ENCODE data around the gene HNRNPUL1.

HNRNPUL1 gene

DNA sequence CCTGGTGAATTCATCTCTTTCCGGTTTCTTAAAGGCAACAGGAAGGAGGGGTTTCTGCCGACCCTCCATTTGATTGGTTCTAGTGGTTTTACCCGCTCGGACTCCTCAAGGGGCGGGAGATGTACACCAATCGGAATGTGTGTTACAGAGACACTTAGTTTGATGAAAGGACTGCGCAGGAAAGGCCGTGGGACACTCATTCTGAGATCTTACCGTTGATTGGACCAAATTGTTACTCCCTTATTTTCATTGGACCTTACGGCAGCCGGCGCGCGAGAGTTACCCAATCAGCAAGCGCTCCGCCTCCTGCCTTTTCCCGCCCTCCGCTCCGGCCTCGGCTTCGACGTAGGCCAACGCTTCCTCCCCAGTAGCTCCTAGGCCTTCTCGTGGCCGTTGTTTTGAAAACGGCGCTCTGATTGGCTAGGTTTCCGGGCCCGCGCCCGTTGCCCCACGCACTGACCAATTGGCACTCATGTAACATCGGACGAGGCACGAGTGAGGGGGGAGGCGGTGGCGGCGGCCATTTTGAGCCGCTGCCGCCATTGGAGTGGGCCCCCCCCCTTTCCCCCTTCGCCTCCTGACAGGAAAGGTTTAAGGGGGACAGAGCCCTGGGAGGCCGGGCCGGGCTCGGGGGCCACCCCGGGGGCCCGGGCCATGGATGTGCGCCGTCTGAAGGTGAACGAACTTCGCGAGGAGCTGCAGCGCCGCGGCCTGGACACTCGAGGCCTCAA, at the start of gene HNRNPUL1:
Gene HNRNPUL1 (plus strand): TSS at position 523 of the 731 bp plus-strand sequence. CDS start 132 bp downstream, at position 655.
- peaks cover 41% of the 10 kb centered on the region for H3K36me3 Mint-ChIP-seq (ENCODE audit: low read depth)
- H3K27ac Mint-ChIP-seq: peak within 1 kb of the TSS; percentile 100
- peak within 1 kb of the TSS; percentile 99 for H3K4me3 Mint-ChIP-seq
- peaks cover 4% of the 10 kb centered on the region for H3K27me3 Mint-ChIP-seq
- H3K9me3 Mint-ChIP-seq: no peaks in the 10 kb centered on the region
- peaks cover 50% of the 10 kb centered on the region for H3K4me1 Mint-ChIP-seq (ENCODE audit: low read depth)

DNA sequence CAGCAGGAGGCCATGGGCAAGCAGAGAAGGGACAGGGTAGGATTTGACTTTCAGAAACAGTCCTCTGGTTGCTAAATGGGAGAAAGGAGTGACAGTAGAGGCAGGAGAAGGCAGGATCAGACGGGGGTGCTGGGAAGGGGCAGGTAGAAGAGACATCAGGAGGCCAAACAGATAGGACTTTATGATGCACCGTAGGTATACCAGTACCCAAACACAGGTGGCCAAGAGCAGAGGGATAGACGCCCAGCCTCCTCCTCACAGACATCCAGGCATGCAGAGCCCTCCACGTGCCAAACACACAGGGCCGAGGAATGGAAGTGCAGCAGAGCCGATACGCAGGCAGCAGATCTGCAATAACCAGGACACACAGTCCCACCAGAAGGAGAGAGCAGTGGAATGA, 46.4 kb upstream of the HNRNPUL1 start:
- H3K4me1 Mint-ChIP-seq (ENCODE audit: low read depth): peaks cover 4% of the 10 kb centered on the region
- no peaks in the 10 kb centered on the region for H3K36me3 Mint-ChIP-seq (ENCODE audit: low read depth)
- peaks cover 42% of the 10 kb centered on the region for H3K27me3 Mint-ChIP-seq
- H3K4me3 Mint-ChIP-seq: no peak overlapping the region
- H3K27ac Mint-ChIP-seq: no peak overlapping the region
- H3K9me3 Mint-ChIP-seq: no peaks in the 10 kb centered on the region

DNA sequence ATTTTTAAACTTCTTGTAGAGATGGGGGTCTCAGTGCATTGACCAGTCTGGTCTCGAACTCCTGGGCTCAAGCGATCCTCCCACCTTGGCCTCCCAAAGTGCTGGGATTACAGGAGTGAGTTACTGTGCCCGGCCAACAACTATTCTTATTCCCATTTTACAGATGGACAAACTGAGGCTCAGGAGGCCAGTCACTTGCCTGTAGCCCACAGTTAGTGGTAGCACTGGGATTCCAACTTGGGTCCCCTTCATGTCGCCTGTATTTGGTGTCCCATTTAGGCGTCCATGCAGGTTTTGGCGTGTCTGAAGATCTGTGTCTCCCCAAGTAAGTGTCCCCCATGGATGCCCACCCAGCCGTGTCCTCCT, 45.9 kb upstream of the HNRNPUL1 start:
- H3K9me3 Mint-ChIP-seq: no peaks in the 10 kb centered on the region
- H3K27me3 Mint-ChIP-seq: peaks cover 42% of the 10 kb centered on the region
- H3K27ac Mint-ChIP-seq: no peak overlapping the region
- no peak overlapping the region for H3K4me3 Mint-ChIP-seq
- no peaks in the 10 kb centered on the region for H3K36me3 Mint-ChIP-seq (ENCODE audit: low read depth)
- H3K4me1 Mint-ChIP-seq (ENCODE audit: low read depth): peaks cover 5% of the 10 kb centered on the region

DNA sequence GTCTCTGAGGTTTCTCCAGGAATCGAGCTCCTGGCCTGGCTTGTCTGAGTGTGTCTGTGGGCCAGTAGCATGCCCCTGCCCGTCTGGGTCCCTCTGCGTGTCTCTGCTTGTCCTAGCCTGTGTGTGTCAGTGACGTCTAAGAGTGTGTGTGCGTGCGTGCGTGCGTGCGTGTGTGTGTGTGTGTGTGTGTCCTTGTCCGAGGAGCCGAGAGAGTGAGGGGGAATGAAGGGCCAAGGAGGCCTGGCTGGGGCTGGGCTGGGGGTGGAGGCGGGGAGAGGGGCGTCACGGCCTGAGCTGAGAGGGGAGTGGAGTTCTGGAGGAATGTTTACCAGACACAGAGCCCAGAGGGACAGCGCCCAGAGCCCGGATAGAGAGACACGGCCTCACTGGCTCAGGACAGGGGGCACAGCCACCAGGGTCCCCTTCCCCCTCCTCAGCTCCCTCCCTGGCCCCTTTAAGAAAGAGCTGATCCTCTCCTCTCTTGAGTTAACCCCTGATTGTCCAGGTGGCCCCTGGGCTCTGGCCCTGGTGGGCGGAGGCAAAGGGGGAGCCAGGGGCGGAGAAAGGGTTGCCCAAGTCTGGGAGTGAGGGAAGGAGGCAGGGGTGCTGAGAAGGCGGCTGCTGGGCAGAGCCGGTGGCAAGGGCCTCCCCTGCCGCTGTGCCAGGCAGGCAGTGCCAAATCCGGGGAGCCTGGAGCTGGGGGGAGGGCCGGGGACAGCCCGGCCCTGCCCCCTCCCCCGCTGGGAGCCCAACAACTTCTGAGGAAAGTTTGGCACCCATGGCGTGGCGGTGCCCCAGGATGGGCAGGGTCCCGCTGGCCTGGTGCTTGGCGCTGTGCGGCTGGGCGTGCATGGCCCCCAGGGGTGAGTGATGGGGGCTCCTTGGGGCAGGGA, 45.3 kb upstream of the HNRNPUL1 start, which contains the start of gene AXL:
Gene AXL (plus strand): TSS at position 609 of the 893 bp plus-strand sequence. CDS start 170 bp downstream, at position 779.
- Mint-ChIP-seq H3K4me3 (no peak within 1 kb of the TSS), H3K4me1 (ENCODE audit: low read depth) (peaks cover 11% of the 10 kb centered on the region), H3K27ac (no peak within 1 kb of the TSS), H3K27me3 (peaks cover 46% of the 10 kb centered on the region), H3K36me3 (ENCODE audit: low read depth) (no peaks in the 10 kb centered on the region), H3K9me3 (no peaks in the 10 kb centered on the region)

DNA sequence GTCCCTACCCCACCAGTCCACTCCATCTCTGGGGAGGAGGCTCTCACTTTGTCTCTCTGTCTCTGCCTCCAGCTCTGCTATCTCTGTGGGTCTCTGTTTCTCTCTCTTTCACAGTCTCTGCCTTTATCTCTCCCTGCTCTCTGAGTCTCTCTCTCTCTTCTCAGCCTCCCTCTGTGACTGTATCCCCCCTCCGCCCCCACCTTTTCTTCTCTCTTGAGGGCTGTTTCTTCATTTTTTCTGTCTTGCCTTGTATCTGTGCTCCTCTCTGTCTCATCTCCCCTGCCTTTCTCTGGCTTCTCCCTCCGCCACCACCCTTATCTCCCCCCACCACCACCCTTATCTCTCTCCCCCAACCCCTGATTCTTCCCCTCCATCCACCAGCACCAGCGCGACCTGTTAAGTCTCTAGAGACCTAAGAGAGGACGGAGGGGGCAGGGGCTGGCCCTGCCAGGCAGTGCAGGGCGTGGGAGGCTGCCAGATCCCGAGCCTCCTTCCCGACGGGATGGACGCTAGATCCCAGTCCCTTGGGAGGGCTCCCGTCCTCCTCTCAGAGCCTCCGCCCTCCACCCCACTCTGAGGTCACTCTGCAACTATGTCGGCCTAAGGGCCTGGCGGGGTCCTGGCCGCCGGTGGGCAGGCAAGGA, 44.1 kb upstream of the HNRNPUL1 start:
- Mint-ChIP-seq H3K27ac (no peak overlapping the region), H3K4me3 (no peak overlapping the region), H3K9me3 (no peaks in the 10 kb centered on the region), H3K27me3 (peaks cover 46% of the 10 kb centered on the region), H3K36me3 (ENCODE audit: low read depth) (no peaks in the 10 kb centered on the region), H3K4me1 (ENCODE audit: low read depth) (peaks cover 21% of the 10 kb centered on the region)

DNA sequence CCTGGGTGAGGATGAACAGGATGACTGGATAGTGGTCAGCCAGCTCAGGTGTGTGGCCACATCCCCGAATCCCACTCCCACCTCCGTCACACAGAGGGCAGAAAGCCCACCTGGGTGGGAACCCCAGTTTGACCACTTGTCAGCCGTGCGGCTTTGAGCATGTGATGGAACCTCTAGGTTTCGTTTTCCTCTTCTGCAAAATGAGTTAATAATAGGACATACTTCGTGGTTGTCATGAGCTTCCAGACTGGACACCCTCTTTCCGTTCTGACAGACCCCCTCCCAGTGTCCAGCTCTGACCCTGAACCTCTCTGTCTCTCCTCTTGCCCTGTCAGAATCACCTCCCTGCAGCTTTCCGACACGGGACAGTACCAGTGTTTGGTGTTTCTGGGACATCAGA, 43.4 kb upstream of the HNRNPUL1 start:
- H3K9me3 Mint-ChIP-seq: no peaks in the 10 kb centered on the region
- no peak overlapping the region for H3K4me3 Mint-ChIP-seq
- peaks cover 50% of the 10 kb centered on the region for H3K27me3 Mint-ChIP-seq
- H3K36me3 Mint-ChIP-seq (ENCODE audit: low read depth): no peaks in the 10 kb centered on the region
- no peak overlapping the region for H3K27ac Mint-ChIP-seq
- peaks cover 28% of the 10 kb centered on the region for H3K4me1 Mint-ChIP-seq (ENCODE audit: low read depth)

DNA sequence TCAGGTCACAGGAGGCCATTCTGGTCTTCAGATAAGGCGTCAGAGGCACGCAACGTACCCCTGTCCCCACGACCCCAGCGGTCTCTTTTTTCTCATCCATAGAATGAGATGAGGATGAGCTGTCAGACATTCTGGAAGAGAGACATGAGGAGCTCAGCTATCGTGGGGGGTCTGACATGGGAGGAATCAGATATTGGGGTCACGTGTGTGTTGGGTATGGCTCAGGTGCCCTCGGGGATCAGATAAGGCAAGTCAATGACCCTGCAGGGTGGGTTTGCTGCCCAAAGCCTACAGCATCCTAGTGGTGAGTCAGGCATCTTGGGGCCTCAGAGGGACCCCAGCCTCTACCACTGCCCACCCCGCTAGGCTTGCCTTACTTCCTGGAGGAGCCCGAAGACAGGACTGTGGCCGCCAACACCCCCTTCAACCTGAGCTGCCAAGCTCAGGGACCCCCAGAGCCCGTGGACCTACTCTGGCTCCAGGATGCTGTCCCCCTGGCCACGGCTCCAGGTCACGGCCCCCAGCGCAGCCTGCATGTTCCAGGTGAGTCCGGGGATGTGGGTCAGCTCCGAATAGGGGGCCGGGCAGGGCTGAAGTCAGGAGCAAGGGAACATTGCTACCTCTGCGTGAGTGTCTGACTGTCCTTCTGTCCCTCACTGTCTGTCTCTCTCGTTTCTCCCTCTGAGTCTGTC, 42.5 kb upstream of the HNRNPUL1 start:
- Mint-ChIP-seq H3K27ac (no peak overlapping the region), H3K27me3 (peaks cover 49% of the 10 kb centered on the region), H3K4me3 (no peak overlapping the region), H3K4me1 (ENCODE audit: low read depth) (peaks cover 33% of the 10 kb centered on the region), H3K9me3 (no peaks in the 10 kb centered on the region), H3K36me3 (ENCODE audit: low read depth) (no peaks in the 10 kb centered on the region)

DNA sequence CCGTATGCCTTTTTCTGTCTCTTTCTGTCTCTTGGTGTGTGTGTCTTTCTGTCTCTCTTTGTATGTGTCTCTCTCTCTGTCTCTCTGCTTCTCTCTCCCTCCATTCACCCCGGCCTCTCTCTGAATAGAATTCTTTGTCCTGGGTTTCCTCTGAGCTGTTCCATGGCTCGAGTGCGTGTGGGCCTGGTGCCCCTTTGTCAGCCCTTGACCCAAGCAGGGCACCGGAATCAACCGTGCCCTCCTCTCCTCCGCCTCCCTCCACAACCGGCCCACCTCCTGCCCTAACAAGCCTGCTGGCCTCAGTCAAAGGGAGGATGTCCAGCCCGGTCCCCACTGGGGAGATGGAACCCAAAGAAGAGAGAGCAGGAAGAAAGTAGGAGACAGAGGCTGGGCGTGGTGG, 41.9 kb upstream of the HNRNPUL1 start:
- Mint-ChIP-seq H3K4me3 (no peak overlapping the region), H3K4me1 (ENCODE audit: low read depth) (peaks cover 39% of the 10 kb centered on the region), H3K9me3 (no peaks in the 10 kb centered on the region), H3K27me3 (peaks cover 45% of the 10 kb centered on the region), H3K27ac (no peak overlapping the region), H3K36me3 (ENCODE audit: low read depth) (no peaks in the 10 kb centered on the region)

DNA sequence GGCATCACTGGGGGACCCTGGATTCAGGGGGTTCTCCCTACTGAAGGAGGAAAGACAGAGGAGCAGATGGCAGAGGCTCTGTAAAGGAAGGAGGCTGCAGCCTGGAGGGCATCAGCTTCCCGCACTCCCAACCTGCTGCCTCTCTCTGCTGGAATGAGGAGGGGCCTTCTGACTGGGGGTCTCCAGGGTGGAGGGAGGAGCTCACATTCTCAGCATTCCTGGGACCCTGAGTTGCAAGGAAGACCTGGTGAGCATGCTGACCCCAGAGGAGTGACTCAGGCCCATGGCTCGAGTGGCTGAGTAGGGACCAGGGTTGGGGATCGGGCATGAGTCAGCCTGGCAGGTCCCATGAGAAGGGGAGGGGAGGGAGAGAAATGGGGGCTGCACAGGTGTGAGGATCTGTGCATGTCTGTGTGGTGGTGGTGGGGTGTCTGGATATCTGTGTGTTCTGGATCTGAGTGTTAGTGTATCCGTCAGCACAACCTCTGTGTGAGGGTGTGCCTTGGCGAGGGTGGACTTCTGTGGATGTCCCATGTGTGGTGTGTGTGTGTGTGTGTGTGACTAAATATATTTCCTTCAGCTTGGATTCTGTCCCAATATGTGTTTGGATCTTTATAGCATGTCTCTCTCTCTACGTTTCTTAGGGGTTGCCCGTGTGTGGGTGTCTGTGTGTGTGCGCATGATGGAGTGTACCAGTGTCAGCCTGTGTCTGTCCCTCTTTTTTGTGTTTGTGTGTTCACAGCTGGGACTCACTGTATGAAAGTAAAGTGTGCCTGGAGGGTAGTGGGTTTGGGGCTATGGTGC, 40.5 kb upstream of the HNRNPUL1 start:
- Mint-ChIP-seq H3K4me1 (ENCODE audit: low read depth) (peaks cover 47% of the 10 kb centered on the region), H3K4me3 (no peak overlapping the region), H3K27me3 (peaks cover 35% of the 10 kb centered on the region), H3K36me3 (ENCODE audit: low read depth) (no peaks in the 10 kb centered on the region), H3K27ac (peak overlapping the region; percentile 32), H3K9me3 (no peaks in the 10 kb centered on the region)

DNA sequence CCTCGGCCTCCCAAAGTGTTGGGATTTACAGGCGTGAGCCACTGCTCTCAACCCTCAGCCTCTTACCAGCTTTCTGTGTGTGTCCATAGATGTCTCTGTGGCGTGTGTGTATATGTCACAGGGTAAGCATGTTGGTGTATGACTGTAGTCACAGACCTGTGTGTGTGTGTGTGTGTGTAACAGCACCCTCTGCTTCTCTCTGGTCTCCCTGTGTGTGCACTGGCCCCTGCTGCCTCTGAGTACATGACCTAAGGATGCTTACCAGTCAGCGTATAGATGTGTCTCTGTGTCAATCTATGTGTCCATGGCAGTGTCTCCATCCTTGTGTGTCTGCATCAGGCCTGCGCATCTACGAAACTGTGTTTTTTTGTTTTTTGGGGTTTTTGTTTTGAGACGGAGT, 39.5 kb upstream of the HNRNPUL1 start:
- Mint-ChIP-seq H3K36me3 (ENCODE audit: low read depth) (no peaks in the 10 kb centered on the region), H3K4me3 (no peak overlapping the region), H3K27ac (no peak overlapping the region), H3K9me3 (no peaks in the 10 kb centered on the region), H3K27me3 (peaks cover 28% of the 10 kb centered on the region), H3K4me1 (ENCODE audit: low read depth) (peaks cover 47% of the 10 kb centered on the region)

DNA sequence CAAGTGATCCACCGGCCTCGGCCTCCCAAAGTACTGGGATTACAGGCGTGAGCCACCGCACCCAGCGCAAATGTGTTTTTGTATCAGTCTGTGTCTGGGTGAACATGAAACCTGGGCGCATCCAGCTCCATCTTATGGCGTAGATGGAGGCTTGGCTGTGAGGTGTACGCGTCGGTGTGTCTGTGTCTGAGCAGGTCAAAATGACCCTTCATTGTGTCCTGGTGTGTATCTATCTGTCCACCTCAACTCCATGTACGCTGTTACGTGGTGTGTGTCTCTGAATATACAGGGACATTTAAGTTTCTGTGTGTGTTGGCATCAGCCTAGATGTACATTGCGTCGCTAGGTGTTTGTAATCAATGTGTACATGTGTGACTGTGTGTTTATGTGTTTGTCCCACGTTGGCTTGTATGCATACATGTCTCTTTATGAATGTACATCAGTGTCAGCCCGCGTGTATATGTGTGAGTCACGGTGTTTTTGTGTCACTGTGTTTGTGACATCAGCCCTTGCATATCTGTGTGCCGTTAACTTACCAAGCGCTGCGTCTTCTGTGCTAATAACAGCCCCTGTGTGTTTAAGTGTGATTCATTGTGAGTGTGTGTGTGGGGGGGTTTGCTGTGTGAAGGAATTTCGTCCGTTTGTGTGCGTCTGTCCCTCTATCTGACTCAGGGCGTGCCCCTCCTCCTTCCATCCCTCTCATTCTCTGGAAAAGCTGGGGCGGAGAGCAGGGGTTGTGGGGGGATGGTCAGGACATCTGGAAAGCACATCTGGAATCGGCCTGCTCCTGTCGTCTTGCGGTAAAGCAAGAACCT, 38.7 kb upstream of the HNRNPUL1 start:
- H3K4me1 Mint-ChIP-seq (ENCODE audit: low read depth): peaks cover 43% of the 10 kb centered on the region
- no peaks in the 10 kb centered on the region for H3K9me3 Mint-ChIP-seq
- peak overlapping the region; percentile 75 for H3K4me3 Mint-ChIP-seq
- peak overlapping the region; percentile 89 for H3K27ac Mint-ChIP-seq
- peaks cover 23% of the 10 kb centered on the region for H3K27me3 Mint-ChIP-seq
- H3K36me3 Mint-ChIP-seq (ENCODE audit: low read depth): no peaks in the 10 kb centered on the region

DNA sequence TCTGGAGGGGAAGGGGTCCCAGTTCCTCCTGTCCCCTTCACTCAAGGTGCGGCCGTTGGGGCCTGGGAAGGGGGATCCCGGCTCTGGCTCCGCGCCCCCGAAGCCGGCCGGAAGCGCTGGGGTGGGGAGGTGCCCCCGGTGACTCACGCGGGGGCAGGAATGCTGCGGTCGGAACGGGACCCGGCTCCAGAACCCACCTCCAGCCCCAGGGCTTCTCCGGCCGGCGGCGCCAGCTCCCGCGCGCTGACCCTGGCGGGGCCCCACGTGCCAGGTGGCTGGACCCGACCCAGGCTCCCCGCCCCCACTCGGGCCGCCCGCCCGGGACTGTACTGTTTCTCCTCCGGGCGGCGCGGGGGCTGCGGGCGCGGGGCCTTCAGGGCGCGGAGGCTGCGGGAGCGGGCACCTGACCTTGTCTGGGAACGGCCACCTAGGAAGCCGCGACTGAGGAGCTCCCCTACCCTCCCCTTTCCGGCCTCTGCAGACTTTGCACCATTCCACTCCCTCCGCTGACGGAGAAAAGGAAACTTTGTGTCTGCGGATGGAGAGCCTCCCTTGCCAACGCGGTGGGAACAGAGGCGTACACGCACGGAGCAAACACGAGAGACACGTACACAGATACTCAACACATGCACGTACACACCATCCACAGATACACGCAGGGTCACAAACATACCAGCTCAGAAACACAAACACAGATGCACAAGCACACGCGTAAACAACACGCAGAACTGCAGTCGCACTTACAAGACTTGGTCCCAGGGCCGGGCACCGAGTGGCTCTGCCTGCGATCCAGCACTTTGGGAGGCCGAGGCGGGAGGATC, 37.9 kb upstream of the HNRNPUL1 start:
- H3K4me3 Mint-ChIP-seq: peak overlapping the region; percentile 87
- peaks cover 43% of the 10 kb centered on the region for H3K4me1 Mint-ChIP-seq (ENCODE audit: low read depth)
- no peaks in the 10 kb centered on the region for H3K9me3 Mint-ChIP-seq
- peaks cover 16% of the 10 kb centered on the region for H3K27me3 Mint-ChIP-seq
- peak overlapping the region; percentile 95 for H3K27ac Mint-ChIP-seq
- no peaks in the 10 kb centered on the region for H3K36me3 Mint-ChIP-seq (ENCODE audit: low read depth)

All from stimulated activated naive CD8-positive, alpha-beta T cell treated with anti-CD3 and anti-CD28 coated beads, Interleukin-15, Interleukin-2, amounts not matched to agents 100 ng/mL and 50 ng/mL, for 24 hours (primary cell).